ENCODE results near the gene DMAC2. TPM values are rescaled to one million over a fixed set of nuclear protein-coding genes. Genes with fewer than 3 reads are reported as not detected.
A peak's percentile ranks its signal among the peaks of the same experiment; 100 is the strongest.

Gene DMAC2
- total and polyA plus RNA-seq, 2 of the 13 experiments (the other 11 are each of a cell fraction or from before 2014, with no cell fraction given), result 39.0 to 66.0 TPM

DNA sequence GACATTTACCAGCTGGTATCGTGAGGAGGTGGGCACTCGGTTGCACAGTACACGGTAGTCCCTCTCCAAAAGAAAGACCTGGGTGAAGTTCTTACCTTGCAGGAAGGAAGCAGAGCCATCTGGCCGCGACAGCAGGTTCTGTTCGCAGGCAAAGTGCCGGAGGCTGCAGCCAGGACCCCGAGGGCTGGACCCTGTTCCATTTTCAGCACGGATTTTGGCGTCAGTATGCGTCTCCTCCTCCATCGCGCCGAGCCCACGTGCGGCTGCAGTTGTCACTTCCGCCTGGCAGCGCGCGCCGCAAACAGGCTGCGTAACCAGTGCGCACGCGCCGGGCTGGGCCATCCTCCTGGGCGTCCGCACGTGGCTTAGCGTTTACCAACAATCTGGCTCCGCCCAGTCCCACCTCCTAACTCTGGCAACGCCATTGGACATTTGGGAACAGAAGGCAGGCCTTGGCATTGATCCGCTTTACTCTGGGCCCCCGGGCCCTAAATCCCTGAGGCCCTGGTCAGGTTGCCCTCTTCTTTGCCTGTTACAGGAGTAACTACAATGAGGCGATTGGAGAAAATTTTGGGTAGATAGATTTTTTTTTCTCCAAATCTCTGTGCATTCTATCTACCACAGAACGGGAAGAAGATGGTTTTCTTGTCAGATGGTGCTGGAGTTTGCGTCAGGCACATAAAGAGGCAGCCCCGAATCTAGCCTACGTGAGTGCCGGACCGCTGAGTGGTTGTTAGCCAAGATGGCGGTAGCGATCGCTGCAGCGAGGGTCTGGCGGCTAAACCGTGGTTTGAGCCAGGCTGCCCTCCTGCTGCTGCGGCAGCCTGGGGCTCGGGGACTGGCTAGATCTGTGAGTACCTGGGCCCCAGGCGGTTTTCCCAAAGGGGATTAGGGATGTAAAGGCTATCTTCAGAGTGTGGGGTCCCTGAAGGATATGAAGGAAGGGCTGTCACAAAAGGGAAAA, 42.3 kb downstream of the DMAC2 start, which contains the start of the genes BCKDHA and EXOSC5 (continued):
- TF ChIP-seq ZNF333 (CRISPR knock-in tag; IDR thresholded peaks at IDR 0.05; ENCODE audit: borderline replicate concordance), result no peak
- TF ChIP-seq ZNF225 (CRISPR knock-in tag; IDR thresholded peaks at IDR 0.05), result 0 out of 2 replicates have a peak, but pooled peaks have one; percentile 47
- no peak for TF ChIP-seq PPARG (CRISPR knock-in tag; conservative IDR thresholded peaks at IDR 0.05)
- TF ChIP-seq ZNF567 (CRISPR knock-in tag; IDR thresholded peaks at IDR 0.05; ENCODE audit: borderline replicate concordance), result no peak
- TF ChIP-seq CREM (IDR thresholded peaks at IDR 0.05), result peak; percentile 81
- no peak for TF ChIP-seq CREM (CRISPR knock-in tag; IDR thresholded peaks at IDR 0.05)
- TF ChIP-seq TCF12 (IDR thresholded peaks at IDR 0.05), result no peak
- no peak for TF ChIP-seq TCF12 (CRISPR knock-in tag; IDR thresholded peaks at IDR 0.05)
- TF ChIP-seq ZNF180 (CRISPR knock-in tag; IDR thresholded peaks at IDR 0.05; ENCODE audit: borderline replicate concordance, low read depth), result 0 out of 2 replicates have a peak, but pooled peaks have one; percentile 28
- TF ChIP-seq HOXD1 (CRISPR knock-in tag; IDR thresholded peaks at IDR 0.05), result 0 out of 2 replicates have a peak, but pooled peaks have one; percentile 49
- TF ChIP-seq ZNF556 (CRISPR knock-in tag; IDR thresholded peaks at IDR 0.05; ENCODE audit: borderline replicate concordance), result no peak; the same call in 1 of the 2 replicates
- TF ChIP-seq ZNF709 (CRISPR knock-in tag; IDR thresholded peaks at IDR 0.05), result peak; percentile 53
- TF ChIP-seq REPIN1 (CRISPR knock-in tag; IDR thresholded peaks at IDR 0.05; ENCODE audit: borderline replicate concordance, low read depth), result peak; percentile 65; the same call in 1 of the 2 replicates
- no peak for TF ChIP-seq FOSL1 (CRISPR knock-in tag; IDR thresholded peaks at IDR 0.05; ENCODE audit: borderline replicate concordance)
- TF ChIP-seq ZNF747 (CRISPR knock-in tag; IDR thresholded peaks at IDR 0.05; ENCODE audit: borderline replicate concordance), result 0 out of 2 replicates have a peak, but pooled peaks have one; percentile 14
- no peak for TF ChIP-seq SMARCC2 (IDR thresholded peaks at IDR 0.05)
- TF ChIP-seq MXD3 (CRISPR knock-in tag; IDR thresholded peaks at IDR 0.05), result peak; percentile 100
- TF ChIP-seq AHR (CRISPR knock-in tag; IDR thresholded peaks at IDR 0.05), result peak; percentile 50; the same call in 1 of the 2 replicates
- TF ChIP-seq PBX2 (CRISPR knock-in tag; IDR thresholded peaks at IDR 0.05), result no peak
- 0 out of 2 replicates have a peak, but pooled peaks have one; percentile 18 for TF ChIP-seq EEA1 (CRISPR knock-in tag; IDR thresholded peaks at IDR 0.05; ENCODE audit: borderline replicate concordance)
- 0 out of 2 replicates have a peak, but pooled peaks have one; percentile 25 for TF ChIP-seq NCOA5 (CRISPR knock-in tag; IDR thresholded peaks at IDR 0.05)
- no peak for TF ChIP-seq ZNF75D (CRISPR knock-in tag; IDR thresholded peaks at IDR 0.05; ENCODE audit: borderline replicate concordance)
- TF ChIP-seq, protein P1, sequence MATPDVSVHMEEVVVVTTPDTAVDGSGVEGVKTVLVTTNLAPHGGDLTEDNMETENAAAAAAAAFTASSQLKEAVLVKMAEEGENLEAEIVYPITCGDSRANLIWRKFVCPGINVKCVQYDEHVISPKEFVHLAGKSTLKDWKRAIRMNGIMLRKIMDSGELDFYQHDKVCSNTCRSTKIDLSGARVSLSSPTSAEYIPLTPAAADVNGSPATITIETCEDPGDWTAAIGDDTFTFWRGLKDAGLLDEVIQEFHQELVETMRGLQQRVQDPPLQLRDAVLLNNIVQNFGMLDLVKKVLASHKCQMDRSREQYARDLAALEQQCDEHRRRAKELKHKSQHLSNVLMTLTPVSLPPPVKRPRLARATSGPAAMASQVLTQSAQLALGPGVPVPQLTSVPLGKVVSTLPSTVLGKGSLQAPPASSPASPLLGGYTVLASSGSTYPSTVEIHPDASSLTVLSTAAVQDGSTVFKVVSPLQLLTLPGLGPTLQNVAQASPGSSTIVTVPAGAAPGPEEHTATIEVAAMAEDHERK (CRISPR knock-in tag; IDR thresholded peaks at IDR 0.05; ENCODE audit: low read depth), result peak; percentile 49
- TF ChIP-seq TRIM24 (CRISPR knock-in tag; IDR thresholded peaks at IDR 0.05), result no peak
- TF ChIP-seq HINFP (CRISPR knock-in tag; IDR thresholded peaks at IDR 0.05; ENCODE audit: low read depth), result no peak
- no peak for TF ChIP-seq ZNF234 (CRISPR knock-in tag; conservative IDR thresholded peaks at IDR 0.05)

Data from HepG2 (cell line).